Measurements from ENCODE around the gene DAZ3.
"Not testable (repeated sequence)": the region's sequence is repeated elsewhere in the genome, so short reads cannot be mapped to it uniquely, and the experiment has no call there.

Gene DAZ3

GRCh38 chrY:24813293-24813692 is at the start of gene DAZ3:
DAZ3 (minus strand) TSS chrY:24813393; CDS start chrY:24813185, 208 bp downstream.
- not testable (repeated sequence) for DNase-seq (ENCODE audit: extremely low read depth, low read depth); H3K4me3 ChIP-seq (replicated peaks; ENCODE audit: low read depth, low read length)

- not testable (repeated sequence) for DNase-seq (ENCODE audit: extremely low read depth, low read depth); H3K4me3 ChIP-seq (replicated peaks; ENCODE audit: low read depth, low read length)
Measured at GRCh38 chrY:24833619-24834018, 20.4 kb upstream of the DAZ3 start, which contains the start of gene DAZ4. DAZ4 (plus strand) TSS chrY:24833919; CDS start chrY:24834127, 208 bp downstream.

GRCh38 chrY:24825069-24825468 is 11.9 kb upstream of the DAZ3 start:
- not testable (repeated sequence) for H3K4me3 ChIP-seq (replicated peaks; ENCODE audit: low read depth, low read length); DNase-seq (ENCODE audit: extremely low read depth, low read depth)

- DNase-seq (ENCODE audit: extremely low read depth, low read depth); H3K4me3 ChIP-seq (replicated peaks; ENCODE audit: low read depth, low read length): not testable (repeated sequence)
Measured at GRCh38 chrY:24824184-24824879, 11.1 kb upstream of the DAZ3 start.

GRCh38 chrY:24821836-24822235 is 8.6 kb upstream of the DAZ3 start:
- not testable (repeated sequence) for DNase-seq (ENCODE audit: extremely low read depth, low read depth); H3K4me3 ChIP-seq (replicated peaks; ENCODE audit: low read depth, low read length)

All from HFF-Myc (cell line).